NCI-H1092 treated with DMSO at 0.1 percent for 48 hours (cell line): ENCODE results near the gene IL23R.
A peak's percentile ranks its signal among the peaks of the same experiment; 100 is the strongest.

ENCODE experiments used
- DNase-seq: peaks from one replicate; lab custom pipeline; 2025; lab: John Stamatoyannopoulos, UW

IL23R gene

DNA sequence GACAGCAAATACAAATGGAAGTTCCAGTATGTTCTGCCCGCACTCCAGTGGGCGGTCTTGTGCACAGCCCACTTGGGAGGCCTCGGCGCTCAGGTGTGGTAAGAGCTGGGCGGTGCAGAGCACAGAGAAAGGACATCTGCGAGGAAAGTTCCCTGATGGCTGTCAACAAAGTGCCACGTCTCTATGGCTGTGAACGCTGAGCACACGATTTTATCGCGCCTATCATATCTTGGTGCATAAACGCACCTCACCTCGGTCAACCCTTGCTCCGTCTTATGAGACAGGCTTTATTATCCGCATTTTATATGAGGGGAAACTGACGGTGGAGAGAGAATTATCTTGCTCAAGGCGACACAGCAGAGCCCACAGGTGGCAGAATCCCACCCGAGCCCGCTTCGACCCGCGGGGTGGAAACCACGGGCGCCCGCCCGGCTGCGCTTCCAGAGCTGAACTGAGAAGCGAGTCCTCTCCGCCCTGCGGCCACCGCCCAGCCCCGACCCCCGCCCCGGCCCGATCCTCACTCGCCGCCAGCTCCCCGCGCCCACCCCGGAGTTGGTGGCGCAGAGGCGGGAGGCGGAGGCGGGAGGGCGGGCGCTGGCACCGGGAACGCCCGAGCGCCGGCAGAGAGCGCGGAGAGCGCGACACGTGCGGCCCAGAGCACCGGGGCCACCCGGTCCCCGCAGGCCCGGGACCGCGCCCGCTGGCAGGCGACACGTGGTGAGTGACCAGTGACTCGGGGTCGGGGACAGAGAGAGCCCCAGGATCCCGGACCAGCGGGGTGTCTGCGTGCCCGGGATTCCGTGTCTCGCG lies 141.2 kb downstream of the IL23R start, which contains the start of gene IL12RB2:
Gene IL12RB2, plus strand, starts transcription at position 623 of the 810 bp plus-strand sequence. CDS start 12,496 bp downstream, outside the sequence.
- peak; percentile 10 for DNase-seq

DNA sequence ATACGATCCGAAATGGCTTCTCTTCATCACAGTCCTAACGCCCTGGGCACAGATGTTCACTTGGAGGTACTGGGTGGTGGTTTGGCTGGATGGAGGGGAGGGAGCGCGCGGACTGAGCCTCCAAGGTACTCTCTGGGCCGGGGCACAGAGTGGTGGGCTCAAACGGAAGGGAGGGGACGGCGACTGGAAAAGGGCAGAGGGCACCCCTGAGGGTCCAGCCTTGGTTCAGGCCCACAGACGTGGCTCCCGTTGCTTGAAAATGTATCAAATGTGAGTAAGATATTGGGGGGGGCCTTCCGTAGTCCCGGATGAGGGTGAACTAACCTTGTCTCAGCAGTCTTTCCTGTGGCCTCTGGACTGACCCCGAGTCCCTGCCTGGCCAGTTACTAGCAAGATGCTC lies 141.9 kb downstream of the IL23R start:
- DNase-seq, result no peak
